Eye (tissue), 1 donor: ENCODE data around the gene KRTAP10-9.
"Not testable (repeated sequence)": the region's sequence is repeated elsewhere in the genome, so short reads cannot be mapped to it uniquely, and the experiment has no call there.

ENCODE experiments used
- DNase-seq: peaks from one replicate; pipeline ENCODE4 v3.0.0-alpha.2; 2015

The KRTAP10-9 gene

GRCh38 chr21:44626673-44627143 is at the start of gene KRTAP10-9:
KRTAP10-9 (plus strand) TSS chr21:44627093; CDS start chr21:44627172, 79 bp downstream.
- no peak for DNase-seq

GRCh38 chr21:44578371-44579055 is 48.4 kb upstream of the KRTAP10-9 start:
- no peak for DNase-seq

GRCh38 chr21:44579056-44579832 is 47.6 kb upstream of the KRTAP10-9 start:
- no peak for DNase-seq

DNA sequence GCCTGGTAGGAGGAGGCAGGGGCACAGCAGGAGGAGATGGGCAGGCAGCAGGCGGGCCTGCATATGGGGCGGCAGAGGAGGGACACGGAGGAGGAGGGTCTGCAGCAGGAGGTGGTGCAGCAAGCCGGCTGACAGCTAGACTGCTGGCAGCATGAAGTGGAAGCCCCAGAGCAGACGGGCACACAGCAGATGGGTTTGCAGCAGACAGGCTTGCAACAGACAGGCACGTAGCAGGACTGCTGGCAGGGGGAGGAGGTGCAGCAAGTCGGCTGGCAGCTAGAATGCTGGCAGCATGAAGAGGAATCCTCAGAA is 47.1 kb upstream of the KRTAP10-9 start:
- DNase-seq = no peak

DNA sequence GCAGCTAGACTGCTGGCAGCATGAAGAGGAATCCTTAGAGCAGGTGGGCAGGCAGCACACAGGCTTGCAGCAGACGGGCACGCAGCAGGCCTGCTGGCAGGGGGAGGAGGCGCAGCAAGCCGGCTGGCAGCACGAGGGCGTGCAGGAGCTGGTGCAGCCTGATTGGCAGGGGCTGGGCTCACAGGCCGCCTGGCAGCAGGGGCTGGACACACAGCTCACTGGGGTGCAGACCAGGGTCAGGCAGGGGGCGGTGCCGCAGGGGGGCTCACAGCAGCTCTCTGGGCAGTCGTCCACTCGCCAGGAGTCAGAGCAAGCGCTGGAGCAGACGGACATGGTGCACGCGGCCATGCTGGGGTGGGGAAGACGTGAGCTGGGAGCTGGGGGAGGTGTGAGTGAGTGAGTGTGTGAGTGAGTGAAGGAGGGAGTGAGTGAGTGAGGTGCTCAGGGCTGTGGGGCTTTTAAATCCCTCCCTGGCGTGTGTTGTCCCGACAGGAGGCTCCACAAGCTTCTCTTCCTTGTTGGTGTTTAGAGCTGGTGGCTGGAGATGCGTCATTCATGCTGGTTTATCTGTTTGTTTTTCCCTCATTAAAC is 46.6 kb upstream of the KRTAP10-9 start, which contains the start of gene KRTAP10-5:
Gene KRTAP10-5 (minus strand): TSS at position 374 of the 591 bp plus-strand sequence. CDS start 26 bp downstream, at position 348.
- not testable (repeated sequence) for DNase-seq

- no peak for DNase-seq
These were observed 45.7 kb upstream of the KRTAP10-9 start for GRCh38 chr21:44581158-44581557.

DNA sequence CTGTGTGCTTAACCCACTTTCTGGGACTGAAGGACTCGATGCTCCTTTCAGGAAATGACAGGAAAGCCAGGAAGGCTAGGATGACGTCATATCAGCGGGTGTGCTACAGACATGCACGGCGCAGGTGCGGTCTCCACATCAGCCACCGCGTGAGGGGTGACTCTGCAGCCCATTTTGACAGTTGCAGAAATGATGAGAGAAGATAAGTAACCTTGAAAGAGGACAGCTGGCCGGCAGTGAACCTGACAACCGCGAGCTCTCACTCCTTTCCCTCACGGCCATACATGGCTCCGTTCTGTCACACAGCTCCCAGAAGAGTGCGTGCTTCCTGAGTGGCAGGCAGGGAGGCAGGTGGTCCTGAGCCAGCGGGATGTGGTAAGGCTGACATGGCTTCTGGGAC is 44.8 kb upstream of the KRTAP10-9 start:
- DNase-seq = no peak

- DNase-seq = peak; percentile 62
These were observed 43.6 kb upstream of the KRTAP10-9 start for GRCh38 chr21:44583089-44583799.

GRCh38 chr21:44583800-44584147 is 43.1 kb upstream of the KRTAP10-9 start:
- no peak for DNase-seq

DNA sequence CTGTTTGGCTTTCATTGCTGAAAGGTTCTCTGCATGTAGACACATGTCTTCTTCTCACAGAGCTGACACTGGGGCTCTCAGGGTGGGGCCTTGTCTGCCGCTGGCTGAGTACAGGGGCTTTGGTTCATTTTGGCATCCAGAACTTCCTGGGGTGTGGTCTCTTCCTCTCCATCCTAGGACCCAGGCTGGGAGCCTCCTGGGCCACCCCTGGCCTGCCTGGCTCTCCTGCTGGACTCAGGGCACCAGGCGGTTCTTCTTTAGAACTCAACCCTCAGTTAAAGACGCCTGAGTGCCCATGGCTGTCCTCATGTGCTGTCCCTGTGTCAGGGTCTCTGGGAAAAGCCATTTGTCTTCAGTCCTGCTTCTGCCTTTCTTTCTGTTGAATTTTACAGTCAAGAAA is 41.0 kb upstream of the KRTAP10-9 start:
- no peak for DNase-seq

- DNase-seq = no peak
These were observed 37.8 kb upstream of the KRTAP10-9 start for GRCh38 chr21:44589094-44589493.

- DNase-seq = no peak
These were observed 37.1 kb upstream of the KRTAP10-9 start for GRCh38 chr21:44589586-44590305.

DNA sequence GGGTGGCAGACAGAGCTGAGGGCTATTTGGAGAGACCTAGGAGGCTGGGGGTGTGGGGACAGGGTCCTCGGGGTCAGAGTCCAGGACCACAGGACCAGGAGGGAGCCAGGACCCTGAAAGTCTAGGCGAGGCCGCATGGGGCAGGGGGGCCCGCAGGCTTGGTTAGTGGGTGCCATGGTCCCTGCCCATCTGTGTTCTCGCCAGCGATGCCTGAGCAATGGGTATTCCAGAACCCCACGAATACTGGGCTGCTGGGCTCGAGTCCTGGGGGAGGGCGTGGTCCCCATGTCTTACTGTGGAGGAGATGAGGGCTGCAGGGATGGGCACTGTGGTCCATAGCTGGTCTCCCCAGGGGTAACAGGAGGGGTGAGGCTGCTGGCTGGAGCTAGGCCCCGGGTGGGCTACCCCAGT is 36.6 kb upstream of the KRTAP10-9 start:
- no peak for DNase-seq

GRCh38 chr21:44590897-44591800 is 35.7 kb upstream of the KRTAP10-9 start:
- DNase-seq = not testable (repeated sequence)

- DNase-seq = not testable (repeated sequence)
These were observed 35.1 kb upstream of the KRTAP10-9 start for GRCh38 chr21:44591801-44592130.

DNA sequence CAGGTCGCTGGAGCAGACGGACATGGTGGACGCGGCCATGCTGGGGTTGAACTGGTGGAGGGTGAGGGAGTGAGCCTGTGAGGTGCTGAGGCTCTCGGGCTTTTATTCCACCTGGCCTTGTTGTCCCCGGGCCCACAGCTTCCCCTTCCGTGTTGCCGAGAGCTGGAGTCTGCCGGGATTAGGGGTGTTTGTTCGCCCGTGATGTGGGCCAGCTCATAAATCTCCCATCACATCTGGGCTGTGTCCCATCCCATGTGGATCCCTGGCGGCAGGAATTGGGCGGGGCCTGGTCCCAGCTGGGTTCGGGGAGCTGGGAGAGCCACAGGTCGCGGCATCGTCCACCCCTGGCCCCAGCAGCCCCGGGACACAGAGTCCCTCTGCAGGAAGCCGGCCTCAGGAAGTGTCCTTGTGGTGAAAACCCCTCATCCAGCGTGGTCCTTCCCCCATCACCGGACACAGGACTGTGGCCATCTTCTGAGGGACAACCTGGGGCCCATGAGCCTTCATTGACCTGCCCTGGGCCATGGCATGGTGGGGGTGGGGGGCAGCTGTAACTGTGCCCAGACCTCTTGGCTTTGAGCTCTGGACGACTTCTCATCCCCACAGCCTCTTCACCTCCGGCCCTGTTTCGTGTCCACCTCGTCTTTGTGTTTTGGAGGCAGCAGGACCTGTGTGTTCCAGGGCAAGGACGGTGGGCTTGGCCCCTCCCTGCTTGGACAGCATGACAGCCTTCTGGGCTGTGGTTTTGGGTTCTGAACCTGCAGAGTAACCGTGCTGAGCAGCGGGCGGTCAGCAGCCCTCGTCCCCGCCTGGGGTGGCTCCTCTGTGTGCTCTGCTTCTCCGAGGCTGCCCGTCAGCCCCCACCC is 34.2 kb upstream of the KRTAP10-9 start, which contains the start of gene KRTAP10-6:
Gene KRTAP10-6 (minus strand): TSS at position 60 of the 866 bp plus-strand sequence. CDS start 21 bp downstream, at position 39.
- DNase-seq = no peak

DNA sequence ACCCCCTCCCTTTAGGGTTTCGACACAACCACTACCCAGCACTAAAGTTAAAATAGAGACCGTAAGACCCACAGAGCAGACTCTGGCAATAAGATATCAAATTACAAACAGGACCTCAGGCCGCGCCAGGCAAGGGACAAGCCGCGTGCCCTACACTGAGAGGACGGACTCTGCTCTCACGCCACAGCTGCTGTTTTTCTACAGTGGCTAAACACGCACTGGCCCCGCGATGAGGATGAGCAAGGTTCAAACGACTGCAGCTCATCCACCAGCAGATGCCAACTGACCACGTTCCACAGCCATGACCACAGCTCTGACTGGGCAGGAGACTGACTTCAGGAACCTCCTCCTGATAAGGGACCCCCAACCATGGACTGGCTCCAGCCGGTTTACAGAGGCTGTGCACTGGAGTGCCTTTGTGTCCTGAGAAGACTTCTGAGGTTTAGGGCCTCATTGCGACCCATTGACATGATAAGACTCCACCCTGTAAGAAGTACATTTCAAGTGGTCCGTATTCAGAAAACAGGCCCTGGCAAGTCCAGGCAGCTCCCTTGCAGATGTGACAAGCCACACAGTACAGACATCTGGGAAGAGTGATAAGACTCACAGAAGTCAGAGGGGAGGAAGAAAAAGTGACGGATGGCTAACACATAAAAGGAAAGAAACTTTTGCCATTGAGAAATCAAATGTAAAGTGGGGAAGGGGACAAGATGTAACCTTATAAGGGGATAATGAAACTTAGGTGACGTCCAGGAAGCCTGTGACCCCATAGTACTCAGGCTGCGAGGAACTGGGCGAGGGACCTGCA is 33.1 kb upstream of the KRTAP10-9 start:
- DNase-seq = no peak

- DNase-seq = no peak
These were observed 32.4 kb upstream of the KRTAP10-9 start for GRCh38 chr21:44594406-44594916.

- DNase-seq = no peak
These were observed 31.4 kb upstream of the KRTAP10-9 start for GRCh38 chr21:44595524-44595923.
